Measurements from ENCODE around the gene UNC13D. TPM values are rescaled to one million over a fixed set of nuclear protein-coding genes. Genes with fewer than 3 reads are reported as not detected.
"Not testable (repeated sequence)": the region's sequence is repeated elsewhere in the genome, so short reads cannot be mapped to it uniquely, and the experiment has no call there.

The UNC13D gene
- total and polyA plus RNA-seq, 7 donors: 4.3 to 61.9 (median 10.2) TPM

DNA sequence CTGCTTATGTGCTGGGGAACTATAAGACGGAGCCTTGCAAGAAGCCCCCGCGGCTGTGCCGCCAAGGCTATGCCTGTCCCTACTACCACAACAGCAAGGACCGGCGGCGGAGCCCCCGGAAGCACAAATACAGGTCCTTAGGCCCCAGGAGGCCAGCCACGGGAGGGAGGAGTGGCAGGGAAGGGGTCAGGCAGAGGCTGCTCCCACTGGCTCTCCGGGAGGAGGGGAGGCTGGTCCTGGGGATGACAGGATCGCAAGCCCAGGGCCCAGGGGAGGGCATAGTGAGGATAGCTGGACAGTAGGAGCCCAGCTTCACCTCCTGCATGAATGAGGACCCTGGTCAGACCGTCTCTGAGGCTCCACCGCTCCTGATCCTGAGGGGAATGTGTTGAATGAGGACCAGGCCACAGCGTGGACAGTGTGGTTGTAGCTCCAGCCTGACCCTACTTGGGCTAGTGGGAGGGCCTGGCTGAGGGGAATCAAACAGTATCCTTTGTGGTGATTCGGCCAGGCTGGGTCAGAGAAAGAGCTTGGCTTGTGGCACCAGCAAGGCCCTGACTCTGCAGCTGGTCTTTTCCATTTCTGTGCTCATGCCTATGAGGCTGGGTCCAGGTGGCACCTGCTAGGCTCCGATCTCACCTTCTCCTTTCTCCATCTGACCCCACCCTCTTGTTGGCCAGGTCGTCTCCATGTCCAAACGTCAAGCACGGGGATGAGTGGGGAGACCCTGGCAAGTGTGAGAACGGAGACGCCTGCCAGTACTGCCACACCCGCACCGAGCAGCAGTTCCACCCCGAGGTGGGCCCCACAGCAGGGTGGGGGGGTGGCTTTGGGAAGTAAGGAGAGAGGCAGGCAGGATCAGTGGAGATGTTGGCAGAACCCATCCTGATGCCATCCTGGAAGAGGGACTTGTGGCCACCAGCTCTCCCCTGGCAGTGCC, 30.9 kb downstream of the UNC13D start:
- Histone ChIP-seq H3K27me3 (no peaks in the 10 kb centered on the region), H3K27ac (no peak overlapping the region), H3K9me3 (no peaks in the 10 kb centered on the region), H3K36me3 (peaks cover 43 to 91% (median 52%) of the 10 kb centered on the region in 4 donors), H3K4me1 (peaks cover 0 to 10% (median 0%) of the 10 kb centered on the region in 4 donors), H3K4me3 (no peak overlapping the region)
- 90 to 93% methylated on average over 24 of the region's 24 CpGs for WGBS, 2 donors
- intact Hi-C loops (cut with DNase I): no loop called here
- TF ChIP-seq POLR2AphosphoS5 (IDR thresholded peaks at IDR 0.05): no peak
- no peak for TF ChIP-seq EP300 (IDR thresholded peaks at IDR 0.05)
- no peak for TF ChIP-seq POLR2A (IDR thresholded peaks at IDR 0.05)
- TF ChIP-seq, protein P1, sequence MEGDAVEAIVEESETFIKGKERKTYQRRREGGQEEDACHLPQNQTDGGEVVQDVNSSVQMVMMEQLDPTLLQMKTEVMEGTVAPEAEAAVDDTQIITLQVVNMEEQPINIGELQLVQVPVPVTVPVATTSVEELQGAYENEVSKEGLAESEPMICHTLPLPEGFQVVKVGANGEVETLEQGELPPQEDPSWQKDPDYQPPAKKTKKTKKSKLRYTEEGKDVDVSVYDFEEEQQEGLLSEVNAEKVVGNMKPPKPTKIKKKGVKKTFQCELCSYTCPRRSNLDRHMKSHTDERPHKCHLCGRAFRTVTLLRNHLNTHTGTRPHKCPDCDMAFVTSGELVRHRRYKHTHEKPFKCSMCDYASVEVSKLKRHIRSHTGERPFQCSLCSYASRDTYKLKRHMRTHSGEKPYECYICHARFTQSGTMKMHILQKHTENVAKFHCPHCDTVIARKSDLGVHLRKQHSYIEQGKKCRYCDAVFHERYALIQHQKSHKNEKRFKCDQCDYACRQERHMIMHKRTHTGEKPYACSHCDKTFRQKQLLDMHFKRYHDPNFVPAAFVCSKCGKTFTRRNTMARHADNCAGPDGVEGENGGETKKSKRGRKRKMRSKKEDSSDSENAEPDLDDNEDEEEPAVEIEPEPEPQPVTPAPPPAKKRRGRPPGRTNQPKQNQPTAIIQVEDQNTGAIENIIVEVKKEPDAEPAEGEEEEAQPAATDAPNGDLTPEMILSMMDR (IDR thresholded peaks at IDR 0.05): no peak
- no peak for DNase-seq

DNA sequence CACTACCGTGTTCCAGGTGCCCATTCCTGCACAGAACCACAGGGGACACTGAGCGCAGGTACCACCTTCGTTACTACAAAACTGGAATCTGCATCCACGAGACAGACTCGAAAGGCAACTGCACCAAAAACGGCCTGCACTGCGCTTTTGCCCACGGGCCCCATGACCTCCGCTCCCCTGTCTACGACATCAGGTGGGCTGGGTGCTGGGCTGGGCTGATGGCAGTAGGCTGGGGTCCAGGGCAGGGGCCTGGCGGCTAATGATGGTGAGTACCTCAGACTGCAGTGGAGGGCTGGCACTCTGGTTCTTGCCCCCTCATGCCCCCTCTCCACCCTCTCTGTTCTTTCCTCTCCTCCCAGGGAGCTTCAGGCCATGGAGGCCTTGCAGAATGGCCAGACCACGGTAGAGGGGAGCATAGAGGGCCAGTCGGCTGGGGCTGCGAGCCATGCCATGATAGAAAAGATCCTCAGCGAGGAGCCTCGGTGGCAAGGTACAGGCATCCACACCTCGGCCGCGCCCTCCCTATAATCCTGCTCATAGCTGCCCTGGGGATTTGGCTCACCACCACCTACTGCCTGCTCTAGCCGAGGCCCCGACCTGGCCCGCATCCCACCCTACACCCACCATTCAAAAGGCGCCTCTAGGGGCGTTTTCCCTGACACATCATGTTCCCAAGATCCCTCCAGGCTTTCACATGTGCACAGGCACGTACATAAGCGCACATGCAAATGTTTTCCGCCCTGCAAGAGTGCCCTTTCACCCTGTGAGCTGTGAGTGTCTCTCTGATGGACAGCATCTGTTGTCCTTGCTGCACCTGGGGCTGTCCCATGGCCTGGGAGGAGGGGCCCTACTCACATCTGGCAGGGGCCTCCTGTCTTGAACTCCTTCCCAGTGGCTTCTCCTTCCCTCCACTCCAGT, 31.8 kb downstream of the UNC13D start:
- intact Hi-C loops (cut with DNase I): no loop called here
- DNase-seq: no peak
- H3K27ac ChIP-seq: no peak overlapping the region

DNA sequence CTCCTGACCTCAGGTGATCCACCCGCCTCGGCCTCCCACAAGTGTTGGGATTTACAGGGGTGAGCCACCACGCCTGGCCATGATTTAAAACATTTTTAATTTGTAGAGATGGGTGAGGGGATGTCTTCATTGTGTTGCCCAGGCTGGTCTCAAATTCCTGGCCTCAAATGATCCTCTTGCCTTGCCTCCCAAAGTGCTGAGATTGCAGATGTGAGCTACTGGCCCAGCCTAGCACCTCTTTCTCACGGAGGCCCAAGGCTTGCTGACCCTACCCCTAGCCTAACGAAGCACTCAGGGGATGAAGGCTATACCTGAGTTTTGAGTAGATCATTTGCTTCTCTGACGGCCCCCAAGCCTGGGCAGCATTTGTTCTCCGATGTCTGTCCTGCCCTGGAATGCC, 33.0 kb downstream of the UNC13D start:
- Histone ChIP-seq H3K27ac (no peak overlapping the region), H3K36me3 (peaks cover 27 to 69% (median 32%) of the 10 kb centered on the region in 4 donors), H3K4me1 (peaks cover 0 to 10% (median 0%) of the 10 kb centered on the region in 4 donors), H3K27me3 (no peaks in the 10 kb centered on the region), H3K9me3 (no peaks in the 10 kb centered on the region), H3K4me3 (no peak overlapping the region)
- DNase-seq: no peak
- TF ChIP-seq EP300 (IDR thresholded peaks at IDR 0.05): no peak
- TF ChIP-seq POLR2AphosphoS5 (IDR thresholded peaks at IDR 0.05): no peak
- TF ChIP-seq, protein P1 (IDR thresholded peaks at IDR 0.05): no peak
- intact Hi-C loops (cut with DNase I): no loop called here
- 95 to 96% methylated on average over 7 of the region's 7 CpGs for WGBS, 2 donors

More for the DNA sequence above, 31.8 kb downstream of the UNC13D start:
- TF ChIP-seq POLR2AphosphoS5 (IDR thresholded peaks at IDR 0.05) (peak in 1 of 4 donors; percentile 28), POLR2A (IDR thresholded peaks at IDR 0.05) (no peak)
- Histone ChIP-seq H3K4me3 (no peak overlapping the region), H3K9me3 (no peaks in the 10 kb centered on the region), H3K36me3 (peaks cover 33 to 81% (median 42%) of the 10 kb centered on the region in 4 donors), H3K4me1 (peaks cover 0 to 10% (median 0%) of the 10 kb centered on the region in 4 donors), H3K27me3 (no peaks in the 10 kb centered on the region)
- WGBS, 2 donors: 92 to 94% methylated on average over 27 of the region's 27 CpGs

DNA sequence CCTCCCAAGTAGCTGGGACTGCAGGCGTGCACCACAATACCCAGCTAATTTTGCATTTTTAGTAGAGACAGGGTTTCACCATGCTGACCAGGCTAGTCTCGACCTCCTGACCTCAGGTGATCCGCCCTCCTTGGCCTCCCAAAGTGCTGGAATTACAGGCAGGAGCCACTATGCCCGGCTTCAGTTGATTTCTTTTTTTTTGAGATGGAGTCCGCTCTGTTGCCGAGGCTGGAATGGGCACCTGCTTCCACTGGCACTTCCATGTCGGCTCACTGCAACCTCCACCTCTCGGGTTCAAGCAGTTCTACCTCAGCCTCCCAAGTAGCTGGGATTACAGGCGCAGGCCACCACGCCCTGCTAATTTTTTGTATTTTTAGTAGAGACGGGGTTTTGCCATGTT, 33.4 kb downstream of the UNC13D start:
- H3K9me3 ChIP-seq; intact Hi-C loops (cut with DNase I); H3K27me3 ChIP-seq; H3K4me3 ChIP-seq; H3K27ac ChIP-seq; DNase-seq: not testable (repeated sequence)
- peaks cover 0 to 10% (median 0%) of the 10 kb centered on the region in 4 donors for H3K4me1 ChIP-seq
- WGBS, 2 donors: 96% methylated on average over 11 of the region's 11 CpGs
- H3K36me3 ChIP-seq: peaks cover 27 to 65% (median 32%) of the 10 kb centered on the region in 4 donors

DNA sequence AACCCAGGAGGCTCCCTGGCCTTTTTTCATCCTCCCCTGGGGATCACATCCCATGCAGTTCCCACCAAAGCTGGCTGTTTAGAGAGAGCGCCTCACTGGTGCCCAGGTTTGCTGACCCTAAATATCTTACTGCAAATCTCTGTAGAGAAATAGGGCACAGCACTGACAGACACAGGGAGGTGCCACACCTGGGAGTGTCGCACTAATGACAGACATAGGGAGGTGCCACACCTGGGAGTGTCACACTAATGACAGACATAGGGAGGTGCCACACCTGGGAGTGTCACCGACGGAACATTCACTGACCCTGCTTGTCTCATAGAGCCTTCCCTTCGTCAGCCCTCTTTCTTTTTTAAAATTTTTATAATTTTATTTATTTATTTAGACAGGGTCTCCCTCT, 34.0 kb downstream of the UNC13D start:
- no peak for TF ChIP-seq POLR2AphosphoS5 (IDR thresholded peaks at IDR 0.05)
- TF ChIP-seq, protein P1 (IDR thresholded peaks at IDR 0.05): no peak
- TF ChIP-seq POLR2A (IDR thresholded peaks at IDR 0.05): no peak
- no peak for TF ChIP-seq EP300 (IDR thresholded peaks at IDR 0.05)
- H3K4me3 ChIP-seq: no peak overlapping the region
- 45 to 77% methylated on average over 5 of the region's 5 CpGs for WGBS, 2 donors
- intact Hi-C loops (cut with DNase I): no loop called here
- H3K27me3 ChIP-seq: no peaks in the 10 kb centered on the region
- H3K27ac ChIP-seq: peak overlapping the region in 3 of 4 donors; percentile 1 to 74 (median 55)
- DNase-seq: no peak
- H3K36me3 ChIP-seq: peaks cover 25 to 59% (median 30%) of the 10 kb centered on the region in 4 donors
- peaks cover 0 to 10% (median 0%) of the 10 kb centered on the region in 4 donors for H3K4me1 ChIP-seq
- no peaks in the 10 kb centered on the region for H3K9me3 ChIP-seq

All from sigmoid colon (tissue), 7 donors.